Bronchial epithelial cell (primary cell): ENCODE results near the gene FAM184A. TPM values are rescaled to one million over a fixed set of nuclear protein-coding genes. Genes with fewer than 3 reads are reported as not detected.
A peak's percentile ranks its signal among the peaks of the same experiment; 100 is the strongest.

Experiments used
- DNase-seq: peaks from one replicate; pipeline ENCODE4 v3.0.0-alpha.2; 2010; ENCODE audit warnings: low read depth
- FAIRE-seq: peaks from 2 replicates; lab custom pipeline; 2011; peaks lifted over from hg19 to GRCh38; lab: Jason Lieb, UNC
- H3K27me3 ChIP-seq: 2 replicates; pipeline ENCODE4 v1.5.1; 2011; ENCODE audit warnings: low read length; ENCODE audit not compliant: control insufficient read depth, insufficient read depth
- H3K36me3 ChIP-seq: 2 replicates; pipeline ENCODE4 v1.5.1; 2011; ENCODE audit warnings: low read length; ENCODE audit not compliant: control insufficient read depth, insufficient read depth
- H3K4me3 ChIP-seq: 2 replicates; pipeline ENCODE4 v1.5.1; 2011; ENCODE audit warnings: mild to moderate bottlenecking, low read depth, low read length, control low read depth
- total RNA-seq: library from RNA; depleted of rRNA; stranded (reverse); fragments of >200 nt; gene quantifications from 2 replicates; pipeline ENCODE4 v1.2.1, GENCODE V29; 2014
- TF ChIP-seq, protein P1 (sequence below): IDR thresholded peaks from 2 replicates; pipeline ENCODE4 v1.5.1; 2011; ENCODE audit warnings: mild to moderate bottlenecking, moderate library complexity, low read length, control low read depth, inconsistent platforms; ENCODE audit not compliant: insufficient read depth, severe bottlenecking

The FAM184A gene
- total RNA-seq, 1 donor from 2014 or later: under 0.01 TPM

DNA sequence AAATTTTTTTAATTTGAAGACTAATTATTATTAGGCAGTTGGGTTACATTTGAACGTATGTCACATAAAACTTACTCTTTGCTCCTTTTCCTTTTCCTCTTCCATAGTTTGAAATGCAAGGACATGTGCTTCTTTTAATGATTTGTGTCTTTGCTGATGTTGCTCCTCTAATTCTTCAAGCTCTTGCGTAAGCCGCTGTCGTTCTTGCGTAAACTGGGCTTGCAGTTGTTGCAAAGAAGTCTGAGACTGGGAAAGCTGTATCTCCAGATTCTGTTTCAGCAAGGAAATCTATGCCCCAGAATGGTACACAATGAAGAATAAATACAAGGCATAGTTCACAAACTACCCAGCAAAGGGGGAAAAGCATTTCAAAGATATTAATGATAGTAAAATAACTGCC, 98.4 kb downstream of the FAM184A start:
- Histone ChIP-seq H3K27me3 (no peaks in the 10 kb centered on the region), H3K4me3 (no peak overlapping the region), H3K36me3 (no peaks in the 10 kb centered on the region)
- FAIRE-seq: no peak
- TF ChIP-seq, protein P1, sequence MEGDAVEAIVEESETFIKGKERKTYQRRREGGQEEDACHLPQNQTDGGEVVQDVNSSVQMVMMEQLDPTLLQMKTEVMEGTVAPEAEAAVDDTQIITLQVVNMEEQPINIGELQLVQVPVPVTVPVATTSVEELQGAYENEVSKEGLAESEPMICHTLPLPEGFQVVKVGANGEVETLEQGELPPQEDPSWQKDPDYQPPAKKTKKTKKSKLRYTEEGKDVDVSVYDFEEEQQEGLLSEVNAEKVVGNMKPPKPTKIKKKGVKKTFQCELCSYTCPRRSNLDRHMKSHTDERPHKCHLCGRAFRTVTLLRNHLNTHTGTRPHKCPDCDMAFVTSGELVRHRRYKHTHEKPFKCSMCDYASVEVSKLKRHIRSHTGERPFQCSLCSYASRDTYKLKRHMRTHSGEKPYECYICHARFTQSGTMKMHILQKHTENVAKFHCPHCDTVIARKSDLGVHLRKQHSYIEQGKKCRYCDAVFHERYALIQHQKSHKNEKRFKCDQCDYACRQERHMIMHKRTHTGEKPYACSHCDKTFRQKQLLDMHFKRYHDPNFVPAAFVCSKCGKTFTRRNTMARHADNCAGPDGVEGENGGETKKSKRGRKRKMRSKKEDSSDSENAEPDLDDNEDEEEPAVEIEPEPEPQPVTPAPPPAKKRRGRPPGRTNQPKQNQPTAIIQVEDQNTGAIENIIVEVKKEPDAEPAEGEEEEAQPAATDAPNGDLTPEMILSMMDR: no peak
- DNase-seq: peak; percentile 36

DNA sequence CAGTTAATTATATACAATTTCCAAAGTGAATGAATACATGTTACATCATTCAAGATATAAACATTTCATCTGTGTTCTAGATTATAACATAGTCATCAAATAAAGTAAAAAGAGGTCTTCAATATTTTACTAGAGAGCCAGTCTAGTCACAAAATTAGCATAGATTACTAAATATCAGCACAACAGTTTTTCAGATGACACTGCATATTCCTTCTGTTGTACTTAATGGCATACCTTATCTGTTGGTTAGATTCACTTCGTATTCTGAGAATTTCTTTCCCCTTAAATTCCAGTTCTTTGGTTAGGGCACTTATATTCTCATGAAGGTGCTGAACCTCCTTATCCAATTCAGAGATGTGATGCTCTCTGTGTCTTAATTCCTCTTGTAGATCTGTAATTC, 103.7 kb downstream of the FAM184A start:
- TF ChIP-seq, protein P1: no peak
- H3K36me3 ChIP-seq: no peaks in the 10 kb centered on the region
- no peak overlapping the region for H3K4me3 ChIP-seq
- H3K27me3 ChIP-seq: no peaks in the 10 kb centered on the region
- DNase-seq (no peak), FAIRE-seq (no peak)

DNA sequence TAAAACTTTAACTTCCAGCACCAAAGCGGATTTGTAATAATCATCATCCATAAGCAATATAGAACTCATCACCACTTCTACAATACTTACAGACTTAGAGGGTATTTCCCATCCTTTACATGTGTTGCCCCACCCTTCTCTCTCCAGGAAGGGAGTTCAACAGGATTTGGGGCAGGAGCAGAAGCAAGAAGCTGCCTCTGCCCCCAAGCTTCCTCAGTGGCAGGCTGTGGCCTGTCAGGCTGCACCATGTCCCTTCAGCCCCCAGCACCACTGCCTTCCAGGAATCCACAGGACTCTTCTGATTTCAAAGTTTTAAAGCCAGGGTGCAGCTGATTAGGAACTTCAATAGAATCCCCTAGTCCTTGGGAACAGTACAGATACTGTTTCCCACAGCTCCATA, 106.8 kb downstream of the FAM184A start:
- Histone ChIP-seq H3K36me3 (no peaks in the 10 kb centered on the region), H3K27me3 (no peaks in the 10 kb centered on the region), H3K4me3 (no peak overlapping the region)
- TF ChIP-seq, protein P1: no peak
- FAIRE-seq: no peak
- DNase-seq: no peak

DNA sequence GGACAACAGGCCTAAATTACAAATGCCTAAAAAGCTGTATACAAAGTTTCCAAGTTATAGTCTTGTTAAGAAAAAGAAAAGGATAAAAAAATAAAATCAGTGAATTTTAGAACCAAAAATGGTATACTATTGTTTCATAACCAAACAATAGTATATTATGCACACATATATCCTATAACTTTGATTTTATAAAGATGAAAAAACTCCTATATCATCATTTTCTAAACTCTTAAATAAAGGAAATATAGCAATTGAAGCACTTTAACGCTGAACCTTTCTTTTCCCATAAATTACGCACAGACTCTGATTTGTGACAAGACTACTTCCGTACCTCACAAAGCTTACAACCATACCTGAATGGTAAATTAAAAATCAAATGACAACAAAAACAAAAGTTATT, 107.6 kb downstream of the FAM184A start:
- DNase-seq (no peak), FAIRE-seq (no peak)
- no peaks in the 10 kb centered on the region for H3K36me3 ChIP-seq
- H3K4me3 ChIP-seq: no peak overlapping the region
- TF ChIP-seq, protein P1: no peak
- H3K27me3 ChIP-seq: no peaks in the 10 kb centered on the region

DNA sequence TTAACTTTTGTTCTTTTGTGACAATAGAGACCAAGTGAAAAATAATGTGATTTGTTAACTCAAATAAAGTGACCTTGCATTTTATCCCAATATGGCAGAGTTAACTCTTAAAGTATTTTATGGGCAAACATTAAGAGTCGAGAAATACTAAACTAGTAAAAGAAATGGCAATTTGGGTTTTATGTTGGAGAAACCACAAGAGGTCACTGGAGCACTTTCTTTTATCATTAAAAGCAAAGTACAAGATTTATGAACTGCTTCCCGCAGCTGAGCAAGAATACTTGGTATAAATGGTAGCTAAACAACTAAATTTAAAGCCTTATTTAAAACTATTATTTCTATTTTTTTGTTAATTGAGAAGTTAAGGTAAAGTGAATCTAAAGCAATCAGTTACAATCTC, 110.0 kb downstream of the FAM184A start:
- Histone ChIP-seq H3K27me3 (no peaks in the 10 kb centered on the region), H3K36me3 (no peaks in the 10 kb centered on the region), H3K4me3 (no peak overlapping the region)
- FAIRE-seq (no peak), DNase-seq (peak; percentile 37)
- TF ChIP-seq, protein P1: peak; percentile 2

DNA sequence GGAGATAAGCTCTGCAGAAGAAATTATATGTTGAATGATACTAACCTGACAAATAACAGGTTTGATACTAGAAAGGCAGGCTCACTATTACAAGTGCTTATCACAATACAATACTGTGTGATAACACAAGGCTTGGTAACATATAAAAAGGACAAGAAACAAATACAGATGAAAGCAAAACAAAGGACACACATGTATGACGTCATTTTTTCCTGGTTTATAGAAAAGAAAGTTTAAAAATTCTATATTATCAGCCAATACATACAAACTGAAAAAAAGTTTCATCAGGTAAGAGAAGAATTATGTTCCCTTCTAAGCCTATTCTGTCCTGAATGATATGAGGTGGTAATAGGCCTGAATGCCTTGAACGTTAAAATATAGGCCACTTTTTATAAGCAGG, 111.2 kb downstream of the FAM184A start:
- Histone ChIP-seq H3K36me3 (no peaks in the 10 kb centered on the region), H3K27me3 (no peaks in the 10 kb centered on the region), H3K4me3 (no peak overlapping the region)
- FAIRE-seq: no peak
- TF ChIP-seq, protein P1: no peak
- no peak for DNase-seq
